HL-60 (cell line): ENCODE data around the gene DHRS3.

Experiments
- POLR2AphosphoS5 ChIP-seq: IDR thresholded peaks from 2 replicates; pipeline ENCODE4 v1.6.1; 2012; ENCODE audit warnings: low read depth
- TF ChIP-seq, protein P1 (sequence below): IDR thresholded peaks from one replicate; pipeline ENCODE4 v1.5.1; 2011; ENCODE audit warnings: low read length, control low read depth, inconsistent platforms; ENCODE audit not compliant: insufficient read depth

DNA sequence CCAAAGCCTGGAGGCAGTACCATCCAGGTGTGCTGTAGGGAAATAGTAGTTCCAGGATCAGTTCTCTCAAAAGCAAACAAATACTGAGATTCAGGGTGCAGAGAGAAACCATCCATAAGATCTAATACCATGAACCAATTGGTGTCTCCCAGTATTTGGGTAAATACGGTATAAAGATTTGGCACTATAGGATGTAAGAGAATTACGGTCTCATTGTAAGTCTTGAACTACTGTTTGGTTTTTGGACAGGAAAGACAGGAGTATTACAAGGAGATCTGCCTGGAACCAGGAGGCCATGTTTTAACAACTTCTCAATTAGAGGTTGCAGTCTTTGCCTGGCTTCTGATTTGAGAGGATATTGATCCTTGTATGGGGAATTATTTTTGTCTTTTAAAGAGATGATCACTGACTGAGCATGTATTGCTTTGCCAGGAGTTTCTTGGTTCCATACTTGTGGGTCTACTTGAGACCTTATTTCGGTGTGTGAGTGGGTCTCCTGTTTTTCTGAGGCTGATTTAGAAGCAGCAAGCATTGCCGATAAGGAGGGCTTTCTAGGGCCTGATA, 36.1 kb upstream of the DHRS3 start:
- TF ChIP-seq, protein P1, sequence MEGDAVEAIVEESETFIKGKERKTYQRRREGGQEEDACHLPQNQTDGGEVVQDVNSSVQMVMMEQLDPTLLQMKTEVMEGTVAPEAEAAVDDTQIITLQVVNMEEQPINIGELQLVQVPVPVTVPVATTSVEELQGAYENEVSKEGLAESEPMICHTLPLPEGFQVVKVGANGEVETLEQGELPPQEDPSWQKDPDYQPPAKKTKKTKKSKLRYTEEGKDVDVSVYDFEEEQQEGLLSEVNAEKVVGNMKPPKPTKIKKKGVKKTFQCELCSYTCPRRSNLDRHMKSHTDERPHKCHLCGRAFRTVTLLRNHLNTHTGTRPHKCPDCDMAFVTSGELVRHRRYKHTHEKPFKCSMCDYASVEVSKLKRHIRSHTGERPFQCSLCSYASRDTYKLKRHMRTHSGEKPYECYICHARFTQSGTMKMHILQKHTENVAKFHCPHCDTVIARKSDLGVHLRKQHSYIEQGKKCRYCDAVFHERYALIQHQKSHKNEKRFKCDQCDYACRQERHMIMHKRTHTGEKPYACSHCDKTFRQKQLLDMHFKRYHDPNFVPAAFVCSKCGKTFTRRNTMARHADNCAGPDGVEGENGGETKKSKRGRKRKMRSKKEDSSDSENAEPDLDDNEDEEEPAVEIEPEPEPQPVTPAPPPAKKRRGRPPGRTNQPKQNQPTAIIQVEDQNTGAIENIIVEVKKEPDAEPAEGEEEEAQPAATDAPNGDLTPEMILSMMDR: no peak
- no peak for TF ChIP-seq POLR2AphosphoS5
